ENCODE results near the gene APBB1IP.

GRCh38 chr10:26517141-26517867 is 79.2 kb downstream of the APBB1IP start:
- TF ChIP-seq CTCF (IDR thresholded peaks at IDR 0.05) (no peak), EP300 (IDR thresholded peaks at IDR 0.05) (no peak), PBX3 (IDR thresholded peaks at IDR 0.05) (no peak), RCOR1 (IDR thresholded peaks at IDR 0.05; ENCODE audit: low read depth, low read length) (no peak), FOXS1 (CRISPR knock-in tag; IDR thresholded peaks at IDR 0.05) (no peak), POLR2A (IDR thresholded peaks at IDR 0.05; ENCODE audit: low read length) (no peak), SMC3 (IDR thresholded peaks at IDR 0.05) (no peak), RNF2 (IDR thresholded peaks at IDR 0.05; ENCODE audit: borderline replicate concordance, low read depth) (no peak), MYC (IDR thresholded peaks at IDR 0.05; ENCODE audit: borderline replicate concordance, low read length) (no peak), BHLHE40 (IDR thresholded peaks at IDR 0.05; ENCODE audit: low read depth, low read length) (no peak)

Data from A549 (cell line).